Fibroblast of pulmonary artery (primary cell): Measurements from ENCODE around the gene SLC2A13.

Source experiments
- DNase-seq: peaks from one replicate; pipeline ENCODE4 v3.0.0-alpha.2; 2010; ENCODE audit warnings: low read depth
- H3K4me3 ChIP-seq: replicated peaks from 2 replicates; pipeline ENCODE4 v1.5.1; 2011; ENCODE audit warnings: low read depth, mild to moderate bottlenecking, control low read depth, low read length, moderate library complexity
- TF ChIP-seq, protein P1 (sequence below): IDR thresholded peaks from 2 replicates; pipeline ENCODE4 v1.5.1; 2011; ENCODE audit warnings: mild to moderate bottlenecking, control low read depth, low read length, inconsistent platforms; ENCODE audit errors: missing control alignments

Gene SLC2A13

DNA sequence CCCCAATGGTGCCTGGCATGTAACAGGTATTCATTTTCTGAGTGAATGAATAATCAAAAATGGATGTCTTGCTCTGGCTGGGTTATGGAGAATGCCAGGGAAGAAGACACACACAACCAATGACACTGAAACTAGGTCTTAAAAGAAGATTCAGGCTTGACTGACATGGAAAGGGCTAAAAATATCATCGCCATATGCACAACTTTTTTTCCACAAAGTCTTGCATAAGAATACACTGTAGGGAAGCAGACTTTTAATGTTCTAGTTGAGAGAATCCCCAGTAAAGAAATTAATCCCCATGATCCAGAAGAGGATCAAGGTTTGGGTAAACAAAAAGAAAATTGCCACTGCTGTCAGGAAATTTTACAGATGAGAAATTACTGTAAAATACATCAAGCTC, 116.4 kb downstream of the SLC2A13 start:
- TF ChIP-seq, protein P1, sequence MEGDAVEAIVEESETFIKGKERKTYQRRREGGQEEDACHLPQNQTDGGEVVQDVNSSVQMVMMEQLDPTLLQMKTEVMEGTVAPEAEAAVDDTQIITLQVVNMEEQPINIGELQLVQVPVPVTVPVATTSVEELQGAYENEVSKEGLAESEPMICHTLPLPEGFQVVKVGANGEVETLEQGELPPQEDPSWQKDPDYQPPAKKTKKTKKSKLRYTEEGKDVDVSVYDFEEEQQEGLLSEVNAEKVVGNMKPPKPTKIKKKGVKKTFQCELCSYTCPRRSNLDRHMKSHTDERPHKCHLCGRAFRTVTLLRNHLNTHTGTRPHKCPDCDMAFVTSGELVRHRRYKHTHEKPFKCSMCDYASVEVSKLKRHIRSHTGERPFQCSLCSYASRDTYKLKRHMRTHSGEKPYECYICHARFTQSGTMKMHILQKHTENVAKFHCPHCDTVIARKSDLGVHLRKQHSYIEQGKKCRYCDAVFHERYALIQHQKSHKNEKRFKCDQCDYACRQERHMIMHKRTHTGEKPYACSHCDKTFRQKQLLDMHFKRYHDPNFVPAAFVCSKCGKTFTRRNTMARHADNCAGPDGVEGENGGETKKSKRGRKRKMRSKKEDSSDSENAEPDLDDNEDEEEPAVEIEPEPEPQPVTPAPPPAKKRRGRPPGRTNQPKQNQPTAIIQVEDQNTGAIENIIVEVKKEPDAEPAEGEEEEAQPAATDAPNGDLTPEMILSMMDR: no peak
- H3K4me3 ChIP-seq: no peak overlapping the region
- DNase-seq: no peak

DNA sequence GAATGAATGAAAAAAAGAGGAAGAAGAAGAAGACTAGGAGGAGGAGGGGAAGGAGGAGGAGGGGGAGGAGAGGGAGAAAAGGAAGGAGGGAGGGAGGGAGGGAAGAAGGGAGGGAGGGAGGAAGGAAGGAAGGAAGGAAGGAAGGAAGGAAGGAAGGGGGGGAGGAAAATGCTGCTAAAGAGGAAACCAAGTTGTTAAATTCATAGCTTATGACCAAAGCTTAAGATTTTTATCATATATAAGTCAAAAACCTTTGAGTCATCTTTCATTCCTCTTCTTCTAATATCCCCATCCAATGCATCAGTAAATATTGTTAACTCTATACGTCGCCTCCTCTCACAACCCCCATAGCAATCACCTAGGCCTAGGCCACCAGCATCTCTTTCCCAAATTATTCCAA, 117.3 kb downstream of the SLC2A13 start:
- no peak overlapping the region for H3K4me3 ChIP-seq
- TF ChIP-seq, protein P1: no peak
- DNase-seq: no peak

DNA sequence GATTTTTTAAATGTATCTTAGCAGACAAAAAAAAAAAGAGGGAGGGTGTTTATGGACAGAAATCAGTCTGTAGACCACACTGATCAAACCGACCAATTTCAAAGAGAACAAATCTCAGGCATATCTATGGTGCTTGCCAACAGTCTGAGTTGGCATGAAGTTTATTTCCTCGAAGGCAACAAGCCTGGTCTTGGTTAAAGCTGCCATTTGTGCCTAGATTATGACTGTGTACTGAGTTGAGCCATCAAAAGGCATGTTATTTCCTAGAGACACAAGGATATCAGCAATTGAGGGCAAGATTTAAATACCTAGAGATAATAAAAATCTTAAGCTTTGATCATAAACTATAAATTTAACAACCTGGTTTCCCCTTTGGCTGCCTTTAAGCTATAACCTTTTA, 119.2 kb downstream of the SLC2A13 start:
- H3K4me3 ChIP-seq: no peak overlapping the region
- DNase-seq: no peak
- TF ChIP-seq, protein P1: no peak

DNA sequence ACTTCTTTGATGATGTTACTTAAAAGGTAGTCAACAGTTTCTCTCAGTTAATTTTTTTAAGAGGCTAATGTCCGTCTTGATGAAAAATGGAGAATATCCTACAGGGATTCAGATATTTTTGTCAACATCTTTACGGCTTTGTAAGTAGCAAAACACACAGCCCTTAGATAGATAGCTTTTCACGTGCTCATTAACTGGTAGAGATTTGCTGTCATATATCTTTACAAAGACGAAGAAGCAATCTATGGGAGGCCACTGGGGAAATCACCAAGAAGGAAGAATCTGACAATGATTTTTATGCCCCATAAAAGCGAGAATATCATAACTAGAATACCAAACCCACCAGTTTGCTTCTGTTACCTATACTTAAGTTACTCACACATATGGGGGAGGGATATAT, 121.2 kb downstream of the SLC2A13 start:
- TF ChIP-seq, protein P1: no peak
- no peak overlapping the region for H3K4me3 ChIP-seq
- no peak for DNase-seq

DNA sequence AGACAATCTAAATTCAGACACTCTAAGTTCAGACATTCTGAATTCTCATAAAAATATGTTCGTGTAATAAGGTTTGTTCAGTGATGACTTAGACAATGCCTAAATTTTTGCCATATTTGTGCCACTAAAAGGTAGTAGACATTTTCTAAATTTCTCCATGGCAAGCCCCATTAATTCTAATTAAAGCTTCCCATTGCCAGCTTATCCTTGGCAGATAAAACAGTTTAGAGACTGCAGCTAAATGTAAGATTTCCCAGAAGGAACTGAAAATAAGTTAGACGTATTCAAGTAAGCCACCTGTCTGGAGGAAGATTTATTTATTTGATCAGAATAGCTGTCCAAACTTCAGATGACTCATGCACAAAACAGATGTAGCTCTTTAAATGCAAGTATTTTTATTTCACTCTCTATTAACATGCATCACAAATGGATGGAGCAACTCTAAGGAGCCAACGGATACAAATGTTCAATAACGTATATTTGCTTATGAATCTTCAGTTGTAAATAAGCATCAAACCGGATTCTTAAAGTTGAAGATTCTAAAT, 130.4 kb downstream of the SLC2A13 start:
- no peak overlapping the region for H3K4me3 ChIP-seq
- no peak for DNase-seq
- TF ChIP-seq, protein P1: no peak

DNA sequence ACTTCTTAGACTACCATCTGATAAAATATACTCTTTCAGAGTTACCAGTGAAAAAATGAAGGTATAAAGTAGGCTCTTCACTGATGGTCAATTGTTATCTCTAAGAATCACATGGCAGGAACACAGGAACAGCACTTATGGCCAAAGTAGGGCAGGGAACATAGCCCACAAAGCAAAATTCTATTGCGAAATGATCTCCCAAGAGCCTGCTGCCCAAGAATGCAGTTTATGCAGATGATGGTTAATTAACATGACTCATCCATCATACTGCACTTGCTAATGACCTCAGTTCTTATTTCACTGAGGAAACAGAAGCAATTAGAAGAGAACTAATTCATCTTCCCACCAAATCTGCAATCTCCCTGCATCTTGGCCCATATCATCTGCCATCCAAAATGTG, 133.8 kb downstream of the SLC2A13 start:
- no peak overlapping the region for H3K4me3 ChIP-seq
- DNase-seq: peak; percentile 15
- TF ChIP-seq, protein P1: no peak

DNA sequence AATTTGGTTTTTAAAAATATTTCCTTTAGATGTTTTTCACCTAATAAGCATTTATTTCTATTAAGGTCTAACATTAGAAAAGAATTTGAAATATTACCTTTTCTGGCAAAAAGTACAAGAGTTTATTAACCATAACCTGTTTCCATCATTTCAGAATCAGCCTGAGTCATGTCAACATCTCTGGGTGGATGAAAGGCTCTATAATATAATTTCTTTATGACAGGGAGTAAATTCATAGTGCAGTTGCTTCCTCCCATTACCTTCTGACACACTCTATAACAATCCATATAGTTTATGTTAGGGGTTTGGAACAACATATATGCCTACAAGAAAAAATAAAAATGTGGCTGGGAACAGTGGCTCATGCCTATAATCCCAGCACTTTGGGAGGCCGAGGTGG, 134.5 kb downstream of the SLC2A13 start:
- H3K4me3 ChIP-seq: no peak overlapping the region
- TF ChIP-seq, protein P1: no peak
- no peak for DNase-seq
